ENCODE results near the gene CPNE7.
A peak's percentile ranks its signal among the peaks of the same experiment; 100 is the strongest.
"Not testable (repeated sequence)": the region's sequence is repeated elsewhere in the genome, so short reads cannot be mapped to it uniquely, and the experiment has no call there.

The CPNE7 gene

DNA sequence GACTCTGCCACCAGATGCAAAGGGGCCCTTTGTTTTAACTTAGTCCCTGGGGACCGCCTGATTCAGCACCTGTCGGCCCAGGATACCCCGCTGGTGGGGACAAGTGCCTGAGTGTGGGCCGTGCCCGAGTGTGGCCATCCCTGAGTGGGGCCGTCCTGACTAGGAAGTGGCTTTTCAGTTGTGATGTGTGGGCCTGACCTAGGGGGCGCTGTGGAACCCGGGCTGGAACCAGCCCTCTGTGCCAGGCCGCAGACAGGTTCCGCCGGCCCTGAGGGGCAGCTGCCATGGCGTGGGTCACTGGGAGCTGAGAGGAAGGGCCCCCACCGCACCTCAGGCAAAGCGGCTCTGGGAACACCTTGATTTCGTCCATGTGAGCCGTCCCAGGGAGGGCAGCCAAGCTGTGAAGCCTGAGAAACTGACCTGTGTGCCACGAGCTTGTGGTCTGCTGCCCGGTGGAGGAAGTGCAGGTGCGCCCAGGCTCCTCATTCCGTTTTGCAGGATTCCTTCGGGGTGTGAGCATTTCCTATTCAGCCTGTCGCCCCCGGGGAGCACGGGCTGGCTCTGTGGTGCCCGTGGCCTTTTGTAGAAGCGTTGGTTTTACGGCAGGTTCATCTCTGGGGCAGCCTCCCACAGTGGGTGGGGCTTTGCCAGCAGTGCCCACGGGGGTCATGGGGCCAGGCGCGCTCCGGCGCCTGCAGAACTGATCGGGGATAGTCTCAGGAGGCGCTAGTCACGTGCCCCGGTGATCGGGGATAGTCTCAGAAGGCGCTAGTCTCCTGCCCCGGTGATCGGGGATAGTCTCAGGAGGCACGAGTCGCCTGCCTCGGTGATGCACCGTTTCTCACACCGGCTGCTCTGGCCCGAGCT is 9.8 kb upstream of the CPNE7 start:
- DNase-seq (ENCODE audit: low read depth in 2 of 2), result peak; percentile 62 to 64

DNA sequence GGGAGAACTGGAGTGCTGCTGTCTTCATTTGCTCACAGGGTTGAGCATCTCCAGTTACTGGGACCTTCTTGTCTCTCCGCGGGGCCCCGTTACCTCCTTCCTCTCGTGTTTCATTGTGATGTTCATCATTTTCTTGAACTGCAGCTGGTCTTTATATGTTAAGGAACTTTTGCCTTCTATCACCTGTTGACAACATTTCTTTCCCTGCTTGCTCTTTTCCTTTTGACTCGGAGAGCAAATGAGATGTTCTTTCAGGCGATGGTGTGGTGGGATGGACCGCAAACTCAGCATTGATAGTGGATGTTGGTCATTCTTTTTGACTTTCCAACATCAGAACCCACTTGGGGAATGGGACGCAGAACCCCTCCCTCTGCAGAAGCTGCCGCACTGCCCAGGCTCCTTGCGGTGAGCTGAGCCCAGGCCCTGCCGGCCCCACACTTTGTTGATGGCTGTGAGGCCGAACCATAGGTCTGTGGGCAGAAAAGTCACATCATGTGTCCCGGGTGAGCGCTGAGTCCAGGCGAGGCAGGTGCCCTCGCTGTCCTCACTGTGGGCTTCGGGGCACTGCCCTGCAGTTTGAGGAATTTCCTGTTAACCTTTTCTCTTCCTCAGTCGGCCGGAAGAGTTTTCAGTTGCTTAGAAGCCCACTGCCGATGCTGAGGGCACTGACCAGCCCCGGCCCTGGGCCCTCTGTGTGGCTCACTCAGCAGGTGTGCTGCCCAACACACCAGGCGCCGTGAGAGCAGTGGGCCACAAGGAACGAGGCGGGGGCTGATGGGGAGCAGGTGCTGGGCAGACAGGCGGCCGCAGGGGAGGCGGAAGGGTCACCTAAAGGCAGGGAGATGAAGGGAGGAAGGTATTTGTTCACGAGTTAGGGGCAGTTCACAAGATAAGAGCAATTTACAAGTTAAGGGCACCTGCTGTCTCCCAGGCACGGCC is 7.6 kb upstream of the CPNE7 start:
- no peak for DNase-seq (ENCODE audit: low read depth in 2 of 2)

DNA sequence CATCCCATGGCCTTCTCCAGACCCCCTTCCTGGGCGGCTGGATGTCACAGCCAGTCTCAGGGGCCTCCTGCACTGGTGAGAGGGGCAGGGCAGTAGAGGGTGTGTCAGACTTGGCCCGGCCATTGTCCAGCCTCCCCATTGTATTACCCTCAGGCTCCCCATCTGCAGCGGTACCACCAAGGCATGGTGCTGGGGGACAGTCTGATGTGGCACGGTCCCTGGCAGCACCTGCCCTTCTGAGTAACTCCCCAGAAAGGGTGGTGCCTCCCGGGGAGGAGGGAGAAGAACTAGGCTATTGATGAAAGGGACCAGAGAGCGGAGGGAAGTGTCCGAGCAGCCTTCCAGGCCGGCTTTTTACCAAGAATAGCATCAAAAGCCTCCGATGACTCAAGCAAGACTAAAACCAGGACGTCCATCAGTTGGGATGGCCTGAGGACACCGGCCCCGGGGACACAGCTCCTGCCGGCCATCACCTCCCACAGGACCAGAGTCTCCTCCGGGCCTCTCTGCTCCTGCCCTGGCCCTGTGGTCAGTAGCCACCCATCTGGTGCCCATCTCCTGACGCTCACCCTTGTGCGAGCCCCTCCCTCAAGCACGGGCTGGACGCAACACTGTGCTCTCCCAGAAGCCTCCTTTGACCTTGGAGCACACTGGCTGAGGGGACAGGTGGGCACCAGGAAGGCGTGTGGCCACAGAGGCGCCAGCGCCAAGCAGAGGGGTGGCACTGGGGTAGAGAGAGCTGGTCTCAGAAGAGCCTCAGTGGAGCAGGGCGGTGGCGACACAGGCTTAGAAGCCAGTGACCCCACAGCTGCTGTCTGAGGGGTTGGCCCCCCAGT is 5.8 kb upstream of the CPNE7 start:
- no peak for DNase-seq (ENCODE audit: low read depth in 2 of 2)

DNA sequence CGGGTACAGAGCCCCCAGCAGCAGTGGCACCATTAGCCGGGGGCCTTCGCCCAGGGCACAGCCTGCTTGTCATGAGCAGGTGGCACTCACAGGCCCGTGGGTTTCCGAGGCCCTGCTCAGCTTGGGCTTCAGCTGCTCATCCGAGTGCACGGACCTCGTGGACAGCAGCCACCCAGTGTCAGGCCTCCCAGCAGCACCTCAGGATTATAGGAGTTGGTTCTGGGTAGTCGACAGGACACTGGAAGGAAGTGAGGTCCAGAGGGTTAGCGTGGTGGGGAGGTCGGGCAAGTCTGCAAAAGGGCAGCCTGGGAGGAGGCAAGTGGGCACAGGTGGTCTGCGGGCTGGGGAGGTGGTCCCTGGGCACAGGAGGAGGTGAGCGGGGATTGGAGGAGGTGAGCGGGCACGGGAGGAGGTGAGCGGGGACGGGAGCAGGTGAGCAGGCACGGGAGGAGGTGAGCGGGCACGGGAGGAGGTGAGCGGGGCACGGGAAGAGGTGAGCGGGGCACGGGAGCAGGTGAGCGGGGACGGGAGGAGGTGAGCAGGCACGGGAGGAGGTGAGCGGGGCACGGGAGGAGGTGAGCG is 5.1 kb upstream of the CPNE7 start:
- DNase-seq (ENCODE audit: low read depth in 2 of 2), result no peak

DNA sequence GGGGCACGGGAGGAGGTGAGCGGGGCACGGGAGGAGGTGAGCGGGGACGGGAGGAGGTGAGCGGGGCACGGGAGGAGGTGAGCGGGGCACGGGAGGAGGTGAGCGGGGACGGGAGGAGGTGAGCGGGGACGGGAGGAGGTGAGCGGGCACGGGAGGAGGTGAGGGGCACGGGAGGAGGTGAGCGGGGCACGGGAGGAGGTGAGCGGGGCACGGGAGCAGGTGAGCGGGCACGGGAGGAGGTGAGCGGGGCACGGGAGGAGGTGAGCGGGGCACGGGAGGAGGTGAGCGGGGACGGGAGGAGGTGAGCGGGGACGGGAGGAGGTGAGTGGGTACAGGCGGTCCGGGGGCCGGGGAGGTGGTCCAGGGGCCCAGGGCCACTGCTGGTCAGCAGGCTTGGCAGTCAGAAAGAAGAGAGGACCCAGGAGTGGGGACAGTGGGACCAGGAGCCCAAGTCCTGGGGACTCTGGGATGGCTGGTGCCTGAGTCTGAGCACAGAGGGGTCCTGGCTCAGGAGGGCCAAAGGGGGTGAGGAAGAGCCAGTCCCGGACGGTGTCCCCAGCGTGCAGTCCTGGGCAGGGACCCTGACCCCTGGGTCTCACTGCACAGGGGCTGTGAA is 4.5 kb upstream of the CPNE7 start:
- not testable (repeated sequence) for DNase-seq (ENCODE audit: low read depth in 2 of 2)

DNA sequence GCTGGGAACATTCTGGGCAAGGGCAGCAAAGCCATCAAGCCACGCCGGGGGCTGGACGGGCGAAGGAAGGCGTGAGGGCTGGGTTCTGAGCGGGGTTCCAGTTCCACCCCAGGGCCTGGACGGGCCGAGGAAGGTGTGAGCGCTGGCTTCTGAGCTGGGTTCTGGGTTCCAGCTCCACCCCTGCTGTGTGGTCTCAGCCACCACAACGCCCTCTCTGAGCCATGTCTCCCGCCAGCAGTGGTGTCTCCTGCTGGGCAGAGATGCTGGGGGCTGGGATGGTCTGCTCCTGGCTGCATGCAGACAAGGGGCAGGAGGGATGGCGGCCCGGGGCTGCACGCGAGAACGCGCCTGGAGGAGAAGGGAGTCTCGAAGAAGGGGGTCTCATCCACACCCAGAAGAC is 3.9 kb upstream of the CPNE7 start:
- DNase-seq (ENCODE audit: low read depth in 2 of 2), result no peak

DNA sequence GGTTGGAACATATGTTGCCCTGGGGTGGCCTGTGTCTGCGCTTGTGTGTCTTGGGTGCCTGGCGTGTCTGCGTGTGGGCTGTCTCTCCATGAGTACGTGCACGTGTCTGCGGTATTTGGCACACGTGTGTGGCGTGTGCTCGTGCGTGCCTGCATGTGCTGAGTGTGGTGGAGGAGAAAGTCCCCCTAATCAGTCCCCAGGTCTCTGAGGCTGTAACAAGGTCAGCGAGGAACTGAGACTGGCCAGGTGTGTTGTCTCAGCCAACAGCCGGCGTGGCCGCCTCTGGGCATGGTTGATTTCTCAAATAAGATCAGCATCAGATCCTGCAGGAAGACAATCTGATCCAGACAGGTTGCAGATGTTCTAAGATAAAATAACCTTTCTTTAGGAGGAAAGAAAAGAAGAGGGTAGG is 3.5 kb upstream of the CPNE7 start:
- DNase-seq (ENCODE audit: low read depth in 2 of 2), result no peak

DNA sequence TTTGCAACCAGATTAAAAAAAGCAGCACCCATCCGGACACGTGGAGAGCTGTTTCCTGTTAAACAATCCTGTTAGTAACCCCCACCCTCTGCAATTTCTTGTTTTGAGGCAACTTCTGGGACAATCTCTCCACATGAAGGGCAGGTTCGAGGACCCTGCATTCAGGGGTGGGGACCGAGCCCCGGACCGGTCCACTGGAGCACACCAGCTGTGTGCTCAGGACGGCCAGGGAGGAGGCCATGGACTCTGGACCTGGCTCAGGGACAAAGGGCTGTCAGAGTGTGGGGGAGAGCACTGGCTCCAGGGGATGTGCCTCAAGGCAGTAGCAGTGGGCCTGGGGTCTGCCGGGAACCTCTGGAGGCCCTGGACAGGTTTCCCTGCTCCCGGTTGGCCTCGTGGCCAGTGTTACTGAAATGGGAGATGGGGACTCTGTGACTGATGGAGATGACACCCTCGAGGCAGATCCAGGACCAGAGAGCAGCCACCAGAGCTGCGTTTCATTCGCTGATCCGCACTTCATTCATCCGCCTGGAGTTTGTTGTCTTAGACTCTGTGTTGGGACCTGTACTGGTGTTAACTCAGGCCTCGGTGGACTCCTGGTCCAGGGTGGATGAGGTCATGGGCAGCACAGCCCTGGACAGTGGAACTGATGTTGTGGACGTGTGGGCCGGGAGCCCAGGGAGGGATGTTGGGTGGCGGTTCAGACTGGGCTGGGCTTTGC is 2.9 kb upstream of the CPNE7 start:
- DNase-seq (ENCODE audit: low read depth in 2 of 2), result no peak

DNA sequence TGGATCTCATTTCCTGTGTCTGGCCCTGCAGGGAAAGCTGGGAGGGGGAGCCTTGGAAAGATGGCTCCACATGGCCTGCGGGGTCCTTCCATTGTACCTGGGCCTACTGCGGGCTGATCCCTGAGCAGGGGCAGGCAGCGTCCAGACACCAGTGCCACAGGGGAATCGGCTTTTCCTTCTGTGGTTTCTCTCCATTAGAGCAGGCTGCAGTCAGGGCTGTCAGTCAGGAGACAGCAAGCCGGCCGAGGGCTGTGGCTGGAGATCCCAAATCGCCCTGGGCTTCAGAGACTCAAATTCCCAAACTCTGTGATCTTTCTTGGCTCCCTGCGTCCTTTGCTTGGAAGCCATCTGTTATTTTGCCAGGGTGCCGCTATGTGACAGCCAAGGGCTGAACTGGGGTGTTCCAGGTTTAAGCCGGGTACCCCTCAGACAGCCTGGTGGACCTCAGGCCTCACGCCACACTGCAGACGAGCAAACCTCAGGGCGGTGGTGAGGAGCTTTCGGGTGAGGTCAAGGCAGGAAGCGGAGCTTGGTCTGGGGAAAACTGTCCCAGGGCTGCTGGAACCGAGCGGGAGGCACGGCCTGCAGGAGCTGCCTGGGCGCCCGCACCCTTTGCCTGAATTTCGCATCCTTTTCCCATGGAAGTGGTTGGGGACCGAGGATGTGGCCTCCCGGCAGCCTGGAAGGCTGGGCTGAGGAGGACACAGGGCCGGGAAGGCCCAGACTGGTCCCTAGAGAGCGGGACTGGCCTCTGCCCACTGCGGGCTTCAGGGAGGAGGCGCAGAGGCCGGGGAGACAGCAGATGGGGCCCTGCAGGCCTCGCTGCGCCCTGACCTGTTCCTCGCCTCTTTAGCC is 1.5 kb upstream of the CPNE7 start:
- no peak for DNase-seq (ENCODE audit: low read depth in 2 of 2)

DNA sequence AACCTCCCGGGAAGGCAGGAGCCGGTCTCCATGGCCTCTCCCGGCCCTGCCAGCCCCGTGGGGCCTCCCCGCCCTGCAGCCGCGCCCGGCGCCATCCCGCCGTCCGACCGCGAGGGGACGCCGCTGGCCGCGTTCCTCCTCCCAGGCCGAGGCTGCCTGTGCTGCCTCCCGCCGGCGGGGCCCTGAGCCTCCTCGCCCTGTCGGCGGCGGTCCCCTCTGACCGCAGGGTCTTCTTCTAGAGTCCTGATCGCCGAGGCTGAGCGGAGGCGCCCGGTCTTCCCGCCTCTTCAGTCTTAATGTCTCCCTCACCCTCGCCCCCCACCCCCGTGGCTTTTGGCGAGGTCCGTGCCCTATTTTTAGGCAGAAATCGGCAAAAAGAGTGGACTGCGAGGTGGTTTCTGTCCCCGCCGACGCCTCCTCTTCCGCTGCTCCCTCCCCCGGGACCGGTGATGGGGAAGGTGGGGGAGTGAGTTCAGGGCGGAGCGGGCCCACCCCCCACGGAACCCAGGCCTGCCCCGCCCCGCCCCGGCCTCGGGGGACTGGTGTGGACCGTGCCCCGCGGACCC is 794 bp upstream of the CPNE7 start:
- peak; percentile 54 to 57 for DNase-seq (ENCODE audit: low read depth in 2 of 2)

DNA sequence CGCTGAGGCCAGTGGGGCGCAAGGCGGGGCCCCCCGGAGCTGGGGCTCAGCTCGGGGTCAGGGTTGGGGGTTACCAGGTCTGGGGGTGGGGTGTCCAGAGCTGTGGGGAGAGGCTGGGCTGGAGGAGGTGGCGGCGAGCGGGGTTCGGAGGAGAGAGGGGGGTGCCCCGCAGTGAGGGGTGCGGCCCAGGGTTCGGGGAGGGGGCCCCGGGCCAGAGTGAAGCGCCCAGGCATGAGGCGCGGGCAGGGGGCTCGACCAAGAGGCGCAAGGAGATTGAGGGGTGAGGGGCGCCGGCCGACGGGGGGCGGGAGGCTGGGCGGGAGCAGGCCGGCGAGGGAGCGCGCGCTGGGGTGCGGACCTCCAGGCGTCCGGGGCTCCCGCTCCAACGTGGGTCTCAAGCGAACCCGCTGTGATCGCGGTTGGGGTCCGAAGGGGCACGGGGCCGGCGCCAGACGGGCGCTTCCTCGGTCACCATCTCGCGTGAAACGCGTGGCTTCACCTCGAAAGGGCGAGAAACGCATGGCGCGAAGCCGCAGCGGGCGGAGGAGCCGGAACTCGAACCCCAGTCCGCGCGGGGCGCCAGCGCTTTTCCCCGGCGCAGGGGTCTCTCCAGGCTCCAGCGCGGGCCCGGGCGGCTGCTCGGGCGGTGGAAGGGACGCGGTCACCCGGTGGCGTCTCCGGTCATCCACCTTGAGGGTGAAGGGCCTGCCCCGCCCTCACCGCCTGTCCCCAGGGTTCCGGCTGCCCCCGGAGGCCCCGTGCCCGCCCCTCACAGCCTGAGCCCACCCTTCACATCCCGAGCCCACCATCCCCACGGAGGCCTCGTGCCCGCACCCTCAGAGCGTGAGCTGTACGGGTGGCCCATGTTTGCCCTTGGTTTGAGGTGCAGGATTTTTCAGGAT is 846 bp downstream of the CPNE7 start:
- DNase-seq (ENCODE audit: low read depth in 2 of 2), result no peak

DNA sequence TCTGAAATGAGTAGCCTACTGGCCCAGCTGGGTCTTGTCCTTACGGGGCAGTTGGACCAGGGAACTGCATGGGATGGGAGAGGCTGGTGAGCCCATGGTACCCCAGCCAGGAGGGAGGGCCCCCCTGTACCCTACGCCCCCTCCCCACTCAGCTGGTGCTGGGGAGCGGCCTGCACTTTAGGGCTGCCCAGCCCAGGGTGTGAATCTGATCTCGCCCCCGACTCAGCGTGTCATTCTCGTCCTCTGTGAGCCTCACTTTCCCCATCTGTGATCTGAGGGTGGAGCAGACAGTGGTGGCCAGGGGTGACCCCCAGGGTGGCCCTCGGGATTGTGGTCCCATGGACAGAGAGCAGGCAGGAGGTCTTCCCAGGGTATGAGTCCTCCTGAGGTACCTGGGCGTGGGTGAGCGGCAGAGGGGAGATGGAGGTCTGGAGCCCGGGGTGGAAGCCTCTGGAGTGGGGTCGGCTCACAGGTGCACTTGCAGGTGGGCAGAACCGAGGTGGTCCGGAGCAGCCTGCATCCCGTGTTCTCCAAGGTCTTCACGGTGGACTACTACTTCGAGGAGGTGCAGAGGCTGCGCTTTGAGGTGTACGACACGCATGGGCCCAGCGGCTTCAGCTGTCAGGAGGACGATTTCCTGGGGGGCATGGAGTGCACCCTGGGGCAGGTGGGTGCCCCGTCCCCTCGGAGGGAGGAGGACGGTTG is 1.6 kb downstream of the CPNE7 start:
- DNase-seq (ENCODE audit: low read depth in 2 of 2), result no peak

DNA sequence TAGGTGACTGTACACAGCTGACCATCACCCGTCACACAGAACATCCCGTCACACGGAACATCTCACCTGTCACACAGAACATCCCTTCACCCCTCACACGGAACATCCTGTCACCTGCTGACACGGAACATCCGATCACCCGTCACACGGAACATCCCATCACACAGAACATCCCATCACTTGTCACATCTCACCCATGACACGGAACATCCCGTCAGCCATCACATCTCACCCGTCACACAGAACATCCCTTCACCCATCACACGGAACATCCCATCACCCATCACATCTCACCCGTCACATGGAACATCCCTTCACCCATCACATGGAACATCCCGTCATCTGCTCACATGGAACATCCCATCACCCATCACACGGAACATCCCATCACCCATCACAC is 3.8 kb downstream of the CPNE7 start:
- DNase-seq (ENCODE audit: low read depth in 2 of 2), result no peak

DNA sequence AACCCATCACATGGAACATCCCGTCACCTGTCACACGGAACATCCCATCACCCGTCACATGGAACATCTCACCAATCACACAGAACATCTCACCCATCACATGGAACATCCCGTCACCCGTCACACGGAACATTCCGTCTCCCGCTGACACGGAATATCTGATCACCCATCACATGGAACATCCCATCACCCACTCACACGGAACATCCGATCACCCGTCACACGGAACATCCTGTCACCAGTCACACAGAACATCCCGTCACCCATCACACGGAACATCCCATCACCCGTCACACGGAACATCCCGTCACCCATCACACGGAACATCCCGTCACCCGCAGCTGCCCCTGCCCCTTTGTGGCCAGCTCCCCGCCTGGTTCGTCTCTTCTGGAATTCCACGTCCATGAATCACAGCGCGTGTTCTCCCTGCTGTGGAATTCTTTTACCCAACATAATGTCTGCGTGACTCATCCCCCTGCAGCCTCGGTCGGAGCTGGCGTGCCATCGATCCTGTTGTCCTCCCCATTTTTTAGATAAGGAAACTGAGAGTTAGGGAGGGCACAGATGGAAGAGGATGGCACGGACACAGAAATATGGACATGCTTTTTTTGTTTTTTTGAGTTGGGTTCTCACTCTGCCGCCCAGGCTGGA is 5.6 kb downstream of the CPNE7 start:
- DNase-seq (ENCODE audit: low read depth in 2 of 2), result no peak

DNA sequence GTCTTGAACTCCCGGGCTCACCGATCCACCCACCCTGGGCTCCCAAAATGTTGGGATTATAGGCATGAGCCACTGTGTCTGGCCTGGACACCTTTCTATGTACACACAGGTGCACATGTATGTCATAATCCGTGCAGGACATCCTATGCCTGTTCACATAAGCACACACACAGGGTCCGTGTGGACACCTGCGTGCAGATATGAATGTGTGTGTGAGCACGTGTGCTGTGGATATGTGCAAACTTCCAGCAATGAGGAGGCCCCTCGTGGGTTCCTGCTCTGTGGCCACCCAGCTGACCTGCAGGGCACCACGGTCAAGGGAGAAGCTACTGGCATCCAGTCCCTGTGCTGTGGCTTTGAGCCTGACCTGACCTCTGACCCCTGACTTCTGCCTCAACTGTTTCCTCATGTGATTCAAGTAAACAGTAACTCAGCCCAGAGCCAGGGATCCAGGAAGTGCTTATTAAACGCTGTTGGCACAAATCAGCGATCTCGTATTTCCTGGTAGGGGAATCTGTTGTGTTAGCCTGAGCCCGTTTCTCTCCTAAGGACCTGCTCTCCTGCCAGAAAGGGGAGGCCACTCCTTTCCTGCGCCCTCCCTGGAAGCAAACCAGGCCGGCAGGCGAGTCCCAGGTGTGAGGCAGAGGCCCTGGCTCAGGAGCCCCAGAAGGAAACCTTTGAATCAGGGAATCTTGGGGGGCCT is 6.5 kb downstream of the CPNE7 start:
- DNase-seq (ENCODE audit: low read depth in 2 of 2), result no peak

DNA sequence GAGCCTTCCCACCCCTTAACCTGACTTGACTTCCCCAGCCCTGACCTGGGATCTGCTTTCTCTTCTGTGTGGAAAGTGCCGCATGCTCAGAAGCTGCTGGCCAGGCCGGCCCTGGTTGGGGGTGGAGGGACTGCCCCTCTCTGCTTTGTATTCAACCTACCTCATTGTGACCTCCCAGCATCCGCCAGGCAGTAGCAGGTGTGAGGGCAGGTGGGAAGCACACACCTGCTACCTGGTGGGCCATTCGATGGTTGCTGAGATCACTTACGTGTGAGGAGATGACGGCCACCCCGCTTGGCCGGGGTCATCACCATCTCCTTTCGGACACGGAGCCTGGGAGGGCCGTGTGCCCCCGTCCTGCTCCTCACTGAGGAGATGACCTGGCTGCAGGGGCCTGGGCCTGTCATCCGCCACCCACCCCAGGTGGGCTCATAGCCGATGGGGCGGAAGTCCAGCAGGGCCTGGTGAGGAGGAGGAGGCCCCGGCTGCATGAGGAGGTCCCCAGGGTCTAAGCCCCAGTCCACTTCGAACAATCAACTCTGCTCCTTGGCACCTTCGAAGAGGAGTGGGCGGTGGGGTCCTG is 7.1 kb downstream of the CPNE7 start:
- DNase-seq (ENCODE audit: low read depth in 2 of 2), result no peak

All from stimulated activated CD8-positive, alpha-beta memory T cell treated with anti-CD3 and anti-CD28 coated beads, Interleukin-2, amount 100 ng/mL, for 48 hours (primary cell).